ENCODE data around the gene GABBR2. TPM values are rescaled to one million over a fixed set of nuclear protein-coding genes. Genes with fewer than 3 reads are reported as not detected.

The GABBR2 gene
- total and polyA plus RNA-seq, 2 experiments from 2014 or later: 0.89 to 1.3 TPM

DNA sequence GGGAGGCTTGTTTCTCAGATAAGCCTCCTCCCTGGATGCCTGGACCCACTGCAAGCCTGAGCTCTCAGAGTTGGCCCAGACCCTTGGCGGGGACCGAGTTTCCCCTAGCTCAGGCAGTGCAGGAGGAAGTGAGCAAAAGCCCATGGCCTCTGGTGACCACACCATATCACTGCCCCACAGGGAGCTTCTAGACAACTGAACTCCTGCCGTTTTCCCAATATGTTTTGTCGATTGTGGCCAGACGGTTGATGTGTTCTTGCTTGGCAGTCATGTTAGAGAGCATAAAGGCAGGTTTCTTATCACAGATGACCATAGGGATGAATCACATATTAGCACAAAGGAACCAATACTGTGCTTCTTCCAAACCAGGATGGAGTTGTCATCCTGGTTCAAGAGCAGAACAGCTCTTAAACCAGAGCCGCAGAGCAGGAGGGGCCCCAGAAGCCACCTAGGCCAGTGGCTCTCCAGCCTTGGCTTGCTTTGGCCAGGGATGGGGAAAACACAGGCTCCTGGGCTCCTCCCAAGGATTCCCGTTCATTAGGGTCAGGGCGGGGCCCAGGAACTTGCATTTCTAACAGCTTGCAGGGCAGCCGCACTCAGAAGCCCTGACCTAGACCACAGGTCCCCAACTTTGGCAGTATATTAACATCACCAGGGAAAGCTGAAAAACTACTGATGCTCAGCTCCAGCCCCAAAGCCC, 340.2 kb downstream of the GABBR2 start:
- no peak overlapping the region for H3K27ac Mint-ChIP-seq
- H2AFZ ChIP-seq: no peak overlapping the region
- ATAC-seq: no peak

DNA sequence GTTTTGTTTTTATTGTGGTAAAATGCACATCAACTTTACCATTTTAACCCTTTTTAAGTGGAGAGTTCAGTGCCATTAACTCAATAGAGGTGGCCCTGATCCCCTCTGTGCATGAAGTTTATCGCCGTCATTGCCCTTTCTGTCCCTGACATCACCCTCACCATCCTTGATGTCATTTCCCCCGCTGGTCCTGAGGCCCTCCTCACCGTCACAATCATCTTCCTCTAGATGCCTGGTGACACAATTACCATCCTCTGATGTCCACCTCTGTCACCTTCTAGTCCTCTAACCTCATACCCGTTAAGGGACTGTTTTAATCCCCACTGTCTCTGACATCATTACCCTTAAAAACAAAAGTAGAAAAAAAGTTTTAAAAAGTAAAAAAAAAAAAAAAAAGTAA, 340.8 kb downstream of the GABBR2 start:
- no peak overlapping the region for H3K4me2 ChIP-seq
- no peak for DNase-seq (ENCODE audit: low spot score)
- H3K4me3 Mint-ChIP-seq: no peak overlapping the region
- no peak overlapping the region for H3K4me3 ChIP-seq
- no peak overlapping the region for H3K27ac ChIP-seq (ENCODE audit: low read depth)
- no peaks in the 10 kb centered on the region for H3K27me3 ChIP-seq (ENCODE audit: insufficient read depth)
- H3K36me3 ChIP-seq (ENCODE audit: insufficient read depth): peaks cover 6% of the 10 kb centered on the region; the same call in 1 of the 2 replicates
- no peaks in the 10 kb centered on the region for H3K9me2 ChIP-seq (ENCODE audit: insufficient read depth)
- no peak for ATAC-seq
- no peak overlapping the region for H3K27ac Mint-ChIP-seq
- H3K4me1 Mint-ChIP-seq: no peaks in the 10 kb centered on the region
- H3K27me3 Mint-ChIP-seq (ENCODE audit: insufficient read depth, low read depth, poor library complexity): peaks cover 2% of the 10 kb centered on the region
- H3K79me2 ChIP-seq (replicated peaks; ENCODE audit: insufficient read depth): no peaks in the 10 kb centered on the region
- H3K9me3 Mint-ChIP-seq: peaks cover 24% of the 10 kb centered on the region
- no peaks in the 10 kb centered on the region for H4K20me1 ChIP-seq (replicated peaks; ENCODE audit: insufficient read depth)
- no peaks in the 10 kb centered on the region for H3F3A ChIP-seq (replicated peaks; ENCODE audit: low read depth)
- H3K4me1 ChIP-seq (ENCODE audit: insufficient read depth): no peaks in the 10 kb centered on the region
- H3K36me3 Mint-ChIP-seq (ENCODE audit: low read depth): peaks cover 5% of the 10 kb centered on the region; the same call in 2 of the 3 replicates
- H2AFZ ChIP-seq: no peak overlapping the region
- no peak for TF ChIP-seq STAT1 (IDR thresholded peaks at IDR 0.05; ENCODE audit: unreplicated experiment)
- TF ChIP-seq, protein P1, sequence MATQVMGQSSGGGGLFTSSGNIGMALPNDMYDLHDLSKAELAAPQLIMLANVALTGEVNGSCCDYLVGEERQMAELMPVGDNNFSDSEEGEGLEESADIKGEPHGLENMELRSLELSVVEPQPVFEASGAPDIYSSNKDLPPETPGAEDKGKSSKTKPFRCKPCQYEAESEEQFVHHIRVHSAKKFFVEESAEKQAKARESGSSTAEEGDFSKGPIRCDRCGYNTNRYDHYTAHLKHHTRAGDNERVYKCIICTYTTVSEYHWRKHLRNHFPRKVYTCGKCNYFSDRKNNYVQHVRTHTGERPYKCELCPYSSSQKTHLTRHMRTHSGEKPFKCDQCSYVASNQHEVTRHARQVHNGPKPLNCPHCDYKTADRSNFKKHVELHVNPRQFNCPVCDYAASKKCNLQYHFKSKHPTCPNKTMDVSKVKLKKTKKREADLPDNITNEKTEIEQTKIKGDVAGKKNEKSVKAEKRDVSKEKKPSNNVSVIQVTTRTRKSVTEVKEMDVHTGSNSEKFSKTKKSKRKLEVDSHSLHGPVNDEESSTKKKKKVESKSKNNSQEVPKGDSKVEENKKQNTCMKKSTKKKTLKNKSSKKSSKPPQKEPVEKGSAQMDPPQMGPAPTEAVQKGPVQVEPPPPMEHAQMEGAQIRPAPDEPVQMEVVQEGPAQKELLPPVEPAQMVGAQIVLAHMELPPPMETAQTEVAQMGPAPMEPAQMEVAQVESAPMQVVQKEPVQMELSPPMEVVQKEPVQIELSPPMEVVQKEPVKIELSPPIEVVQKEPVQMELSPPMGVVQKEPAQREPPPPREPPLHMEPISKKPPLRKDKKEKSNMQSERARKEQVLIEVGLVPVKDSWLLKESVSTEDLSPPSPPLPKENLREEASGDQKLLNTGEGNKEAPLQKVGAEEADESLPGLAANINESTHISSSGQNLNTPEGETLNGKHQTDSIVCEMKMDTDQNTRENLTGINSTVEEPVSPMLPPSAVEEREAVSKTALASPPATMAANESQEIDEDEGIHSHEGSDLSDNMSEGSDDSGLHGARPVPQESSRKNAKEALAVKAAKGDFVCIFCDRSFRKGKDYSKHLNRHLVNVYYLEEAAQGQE (IDR thresholded peaks at IDR 0.05; ENCODE audit: unreplicated experiment): no peak
- TF ChIP-seq CREB1 (CRISPR knock-in tag; IDR thresholded peaks at IDR 0.05; ENCODE audit: low read depth): no peak
- TF ChIP-seq NANOG (IDR thresholded peaks at IDR 0.05; ENCODE audit: borderline replicate concordance): no peak
- TF ChIP-seq, protein P2, sequence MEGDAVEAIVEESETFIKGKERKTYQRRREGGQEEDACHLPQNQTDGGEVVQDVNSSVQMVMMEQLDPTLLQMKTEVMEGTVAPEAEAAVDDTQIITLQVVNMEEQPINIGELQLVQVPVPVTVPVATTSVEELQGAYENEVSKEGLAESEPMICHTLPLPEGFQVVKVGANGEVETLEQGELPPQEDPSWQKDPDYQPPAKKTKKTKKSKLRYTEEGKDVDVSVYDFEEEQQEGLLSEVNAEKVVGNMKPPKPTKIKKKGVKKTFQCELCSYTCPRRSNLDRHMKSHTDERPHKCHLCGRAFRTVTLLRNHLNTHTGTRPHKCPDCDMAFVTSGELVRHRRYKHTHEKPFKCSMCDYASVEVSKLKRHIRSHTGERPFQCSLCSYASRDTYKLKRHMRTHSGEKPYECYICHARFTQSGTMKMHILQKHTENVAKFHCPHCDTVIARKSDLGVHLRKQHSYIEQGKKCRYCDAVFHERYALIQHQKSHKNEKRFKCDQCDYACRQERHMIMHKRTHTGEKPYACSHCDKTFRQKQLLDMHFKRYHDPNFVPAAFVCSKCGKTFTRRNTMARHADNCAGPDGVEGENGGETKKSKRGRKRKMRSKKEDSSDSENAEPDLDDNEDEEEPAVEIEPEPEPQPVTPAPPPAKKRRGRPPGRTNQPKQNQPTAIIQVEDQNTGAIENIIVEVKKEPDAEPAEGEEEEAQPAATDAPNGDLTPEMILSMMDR (conservative IDR thresholded peaks at IDR 0.05; ENCODE audit: low read depth in 2 of 2): no peak
- no peak for TF ChIP-seq ZNF114 (CRISPR knock-in tag; IDR thresholded peaks at IDR 0.05)
- no peak for TF ChIP-seq EZH2 (IDR thresholded peaks at IDR 0.05; ENCODE audit: low read depth, unreplicated experiment)
- no peak for TF ChIP-seq ZNF331 (CRISPR knock-in tag; IDR thresholded peaks at IDR 0.05; ENCODE audit: low read depth)
- TF ChIP-seq, protein P3, sequence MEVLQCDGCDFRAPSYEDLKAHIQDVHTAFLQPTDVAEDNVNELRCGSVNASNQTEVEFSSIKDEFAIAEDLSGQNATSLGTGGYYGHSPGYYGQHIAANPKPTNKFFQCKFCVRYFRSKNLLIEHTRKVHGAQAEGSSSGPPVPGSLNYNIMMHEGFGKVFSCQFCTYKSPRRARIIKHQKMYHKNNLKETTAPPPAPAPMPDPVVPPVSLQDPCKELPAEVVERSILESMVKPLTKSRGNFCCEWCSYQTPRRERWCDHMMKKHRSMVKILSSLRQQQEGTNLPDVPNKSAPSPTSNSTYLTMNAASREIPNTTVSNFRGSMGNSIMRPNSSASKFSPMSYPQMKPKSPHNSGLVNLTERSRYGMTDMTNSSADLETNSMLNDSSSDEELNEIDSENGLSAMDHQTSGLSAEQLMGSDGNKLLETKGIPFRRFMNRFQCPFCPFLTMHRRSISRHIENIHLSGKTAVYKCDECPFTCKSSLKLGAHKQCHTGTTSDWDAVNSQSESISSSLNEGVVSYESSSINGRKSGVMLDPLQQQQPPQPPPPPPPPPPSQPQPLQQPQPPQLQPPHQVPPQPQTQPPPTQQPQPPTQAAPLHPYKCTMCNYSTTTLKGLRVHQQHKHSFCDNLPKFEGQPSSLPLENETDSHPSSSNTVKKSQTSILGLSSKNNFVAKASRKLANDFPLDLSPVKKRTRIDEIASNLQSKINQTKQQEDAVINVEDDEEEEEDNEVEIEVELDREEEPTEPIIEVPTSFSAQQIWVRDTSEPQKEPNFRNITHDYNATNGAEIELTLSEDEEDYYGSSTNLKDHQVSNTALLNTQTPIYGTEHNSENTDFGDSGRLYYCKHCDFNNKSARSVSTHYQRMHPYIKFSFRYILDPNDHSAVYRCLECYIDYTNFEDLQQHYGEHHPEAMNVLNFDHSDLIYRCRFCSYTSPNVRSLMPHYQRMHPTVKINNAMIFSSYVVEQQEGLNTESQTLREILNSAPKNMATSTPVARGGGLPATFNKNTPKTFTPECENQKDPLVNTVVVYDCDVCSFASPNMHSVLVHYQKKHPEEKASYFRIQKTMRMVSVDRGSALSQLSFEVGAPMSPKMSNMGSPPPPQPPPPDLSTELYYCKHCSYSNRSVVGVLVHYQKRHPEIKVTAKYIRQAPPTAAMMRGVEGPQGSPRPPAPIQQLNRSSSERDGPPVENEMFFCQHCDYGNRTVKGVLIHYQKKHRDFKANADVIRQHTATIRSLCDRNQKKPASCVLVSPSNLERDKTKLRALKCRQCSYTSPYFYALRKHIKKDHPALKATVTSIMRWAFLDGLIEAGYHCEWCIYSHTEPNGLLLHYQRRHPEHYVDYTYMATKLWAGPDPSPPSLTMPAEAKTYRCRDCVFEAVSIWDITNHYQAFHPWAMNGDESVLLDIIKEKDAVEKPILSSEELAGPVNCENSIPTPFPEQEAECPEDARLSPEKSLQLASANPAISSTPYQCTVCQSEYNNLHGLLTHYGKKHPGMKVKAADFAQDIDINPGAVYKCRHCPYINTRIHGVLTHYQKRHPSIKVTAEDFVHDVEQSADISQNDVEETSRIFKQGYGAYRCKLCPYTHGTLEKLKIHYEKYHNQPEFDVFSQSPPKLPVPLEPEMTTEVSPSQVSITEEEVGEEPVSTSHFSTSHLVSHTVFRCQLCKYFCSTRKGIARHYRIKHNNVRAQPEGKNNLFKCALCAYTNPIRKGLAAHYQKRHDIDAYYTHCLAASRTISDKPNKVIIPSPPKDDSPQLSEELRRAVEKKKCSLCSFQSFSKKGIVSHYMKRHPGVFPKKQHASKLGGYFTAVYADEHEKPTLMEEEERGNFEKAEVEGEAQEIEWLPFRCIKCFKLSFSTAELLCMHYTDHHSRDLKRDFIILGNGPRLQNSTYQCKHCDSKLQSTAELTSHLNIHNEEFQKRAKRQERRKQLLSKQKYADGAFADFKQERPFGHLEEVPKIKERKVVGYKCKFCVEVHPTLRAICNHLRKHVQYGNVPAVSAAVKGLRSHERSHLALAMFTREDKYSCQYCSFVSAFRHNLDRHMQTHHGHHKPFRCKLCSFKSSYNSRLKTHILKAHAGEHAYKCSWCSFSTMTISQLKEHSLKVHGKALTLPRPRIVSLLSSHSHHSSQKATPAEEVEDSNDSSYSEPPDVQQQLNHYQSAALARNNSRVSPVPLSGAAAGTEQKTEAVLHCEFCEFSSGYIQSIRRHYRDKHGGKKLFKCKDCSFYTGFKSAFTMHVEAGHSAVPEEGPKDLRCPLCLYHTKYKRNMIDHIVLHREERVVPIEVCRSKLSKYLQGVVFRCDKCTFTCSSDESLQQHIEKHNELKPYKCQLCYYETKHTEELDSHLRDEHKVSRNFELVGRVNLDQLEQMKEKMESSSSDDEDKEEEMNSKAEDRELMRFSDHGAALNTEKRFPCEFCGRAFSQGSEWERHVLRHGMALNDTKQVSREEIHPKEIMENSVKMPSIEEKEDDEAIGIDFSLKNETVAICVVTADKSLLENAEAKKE (CRISPR knock-in tag; IDR thresholded peaks at IDR 0.05): no peak

More for the DNA sequence above, 340.2 kb downstream of the GABBR2 start:
- no peaks in the 10 kb centered on the region for H3K79me2 ChIP-seq (replicated peaks; ENCODE audit: insufficient read depth)
- DNase-seq (ENCODE audit: low spot score): no peak
- no peak overlapping the region for H3K4me3 ChIP-seq
- Mint-ChIP-seq H3K4me1 (no peaks in the 10 kb centered on the region), H3K4me3 (no peak overlapping the region), H3K9me3 (peaks cover 24% of the 10 kb centered on the region), H3K27me3 (ENCODE audit: insufficient read depth, low read depth, poor library complexity) (peaks cover 2% of the 10 kb centered on the region), H3K36me3 (ENCODE audit: low read depth) (peaks cover 5% of the 10 kb centered on the region; the same call in 2 of the 3 replicates)
- peaks cover 6% of the 10 kb centered on the region; the same call in 1 of the 2 replicates for H3K36me3 ChIP-seq (ENCODE audit: insufficient read depth)
- H4K20me1 ChIP-seq (replicated peaks; ENCODE audit: insufficient read depth): no peaks in the 10 kb centered on the region
- TF ChIP-seq STAT1 (IDR thresholded peaks at IDR 0.05; ENCODE audit: unreplicated experiment) (no peak), POLR2AphosphoS5 (IDR thresholded peaks at IDR 0.05; ENCODE audit: low read depth) (no peak), ZNF114 (CRISPR knock-in tag; IDR thresholded peaks at IDR 0.05) (no peak), JUNB (IDR thresholded peaks at IDR 0.05; ENCODE audit: unreplicated experiment) (no peak)
- H3K27me3 ChIP-seq (ENCODE audit: insufficient read depth): no peaks in the 10 kb centered on the region
- no peak overlapping the region for H3K4me2 ChIP-seq
- H3K4me1 ChIP-seq (ENCODE audit: insufficient read depth): no peaks in the 10 kb centered on the region
- no peaks in the 10 kb centered on the region for H3K9me2 ChIP-seq (ENCODE audit: insufficient read depth)
- H3F3A ChIP-seq (replicated peaks; ENCODE audit: low read depth): no peaks in the 10 kb centered on the region
- no peak overlapping the region for H3K27ac ChIP-seq (ENCODE audit: low read depth)

All from GM23338 (cell line).